Mesendoderm (in vitro differentiated cells): ENCODE measurements around the gene SLC35F1.

Experiments
- DNase-seq: peaks from one replicate; pipeline ENCODE4 v3.0.0; 2013
- H2AK5ac ChIP-seq: 2 replicates; pipeline ENCODE4 v1.6.1; 2013; ENCODE audit warnings: low read length, inconsistent platforms
- H2BK120ac ChIP-seq: 2 replicates; pipeline ENCODE4 v1.6.1; 2013; ENCODE audit warnings: low read depth, mild to moderate bottlenecking, low read length, moderate library complexity, mixed read lengths
- H2BK15ac ChIP-seq: replicated peaks from 2 replicates; pipeline ENCODE4 v1.6.1; 2013; ENCODE audit warnings: low read depth, mild to moderate bottlenecking, moderate library complexity
- H2BK5ac ChIP-seq: 2 replicates; pipeline ENCODE4 v1.6.1; 2013; ENCODE audit warnings: low read length, inconsistent platforms
- H3K18ac ChIP-seq: 2 replicates; pipeline ENCODE4 v1.6.1; 2013; ENCODE audit warnings: mild to moderate bottlenecking, low read length, mixed read lengths
- H3K23ac ChIP-seq: one replicate; pipeline ENCODE4 v1.6.1; 2013; ENCODE audit warnings: low read length
- H3K27ac ChIP-seq: 2 replicates; pipeline ENCODE4 v1.5.1; 2013; ENCODE audit warnings: low read depth, mild to moderate bottlenecking, inconsistent platforms, low read length, moderate library complexity
- H3K27me3 ChIP-seq: 2 replicates; pipeline ENCODE4 v1.6.1; 2013; ENCODE audit warnings: low read length, control low read depth, mild to moderate bottlenecking, inconsistent platforms; ENCODE audit not compliant: insufficient read depth, poor library complexity
- H3K36me3 ChIP-seq: 2 replicates; pipeline ENCODE4 v1.6.1; 2013; ENCODE audit warnings: low read length, inconsistent platforms; ENCODE audit not compliant: control insufficient read depth, insufficient read depth
- H3K4ac ChIP-seq: one replicate; pipeline ENCODE4 v1.6.1; 2013; ENCODE audit warnings: low read depth, mild to moderate bottlenecking, low read length, moderate library complexity
- H3K4me1 ChIP-seq: 2 replicates; pipeline ENCODE4 v1.6.1; 2013; ENCODE audit warnings: low read depth, low read length, inconsistent platforms; ENCODE audit not compliant: control insufficient read depth
- H3K4me2 ChIP-seq: 2 replicates; pipeline ENCODE4 v1.6.1; 2013; ENCODE audit warnings: low read length
- H3K4me3 ChIP-seq: 2 replicates; pipeline ENCODE4 v1.5.1; 2013; ENCODE audit warnings: mild to moderate bottlenecking, low read length
- H3K56ac ChIP-seq: one replicate; pipeline ENCODE4 v1.6.1; 2013; ENCODE audit warnings: low read length
- H3K79me1 ChIP-seq: 2 replicates; pipeline ENCODE4 v1.6.1; 2013; ENCODE audit warnings: low read length, inconsistent platforms
- H3K79me2 ChIP-seq: 2 replicates; pipeline ENCODE4 v1.6.1; 2013; ENCODE audit warnings: mild to moderate bottlenecking, low read length; ENCODE audit not compliant: control insufficient read depth, insufficient read depth
- H3K9ac ChIP-seq: 2 replicates; pipeline ENCODE4 v1.6.1; 2013; ENCODE audit warnings: low read length, inconsistent platforms
- H4K5ac ChIP-seq: one replicate; pipeline ENCODE4 v1.6.1; 2013; ENCODE audit warnings: low read length
- H4K8ac ChIP-seq: one replicate; pipeline ENCODE4 v1.6.1; 2013; ENCODE audit warnings: low read depth, mild to moderate bottlenecking, control low read depth, low read length, moderate library complexity
- WGBS: extraction: QIAGEN DNeasy Blood & Tissue Kit; methylation state at CpG from one replicate; pipeline ENCODE4 v1.1.7; 2013; ENCODE audit warnings: low lambda C conversion rate, missing lambda C conversion rate; ENCODE audit not compliant: insufficient coverage; ENCODE audit errors: extremely low coverage; 5-methylcytosine and 5-hydroxymethylcytosine counted together

The SLC35F1 gene

DNA sequence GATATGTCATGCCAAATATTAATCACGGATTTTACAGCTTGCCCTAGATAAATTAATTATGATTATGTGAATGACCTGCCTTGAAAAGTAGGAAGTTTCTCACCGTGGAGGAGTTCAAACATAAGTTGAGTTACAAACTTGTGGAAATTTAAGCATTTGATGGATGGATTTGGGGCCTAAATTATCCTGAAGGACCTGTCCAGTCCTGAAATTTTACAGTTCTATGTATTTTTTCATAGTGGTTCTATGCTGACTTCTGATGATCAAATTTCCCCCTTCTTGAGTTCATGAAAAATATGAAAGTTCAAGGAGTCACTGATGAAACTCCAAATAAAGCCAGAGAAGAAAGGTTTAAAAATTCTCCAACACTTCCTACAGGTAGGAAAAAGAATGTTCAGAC is 178.6 kb downstream of the SLC35F1 start:
- Histone ChIP-seq H3K79me1 (no peaks in the 10 kb centered on the region), H3K4ac (no peak overlapping the region), H2BK5ac (no peak overlapping the region), H2AK5ac (no peak overlapping the region), H2BK15ac (no peak overlapping the region), H3K4me2 (no peak overlapping the region), H4K5ac (no peak overlapping the region), H3K79me2 (no peaks in the 10 kb centered on the region), H3K56ac (no peak overlapping the region), H3K18ac (no peak overlapping the region), H3K36me3 (no peaks in the 10 kb centered on the region), H2BK120ac (no peak overlapping the region), H3K9ac (no peak overlapping the region), H3K4me1 (no peaks in the 10 kb centered on the region), H3K23ac (no peak overlapping the region), H4K8ac (no peak overlapping the region), H3K4me3 (no peak overlapping the region), H3K27me3 (no peaks in the 10 kb centered on the region), H3K27ac (no peak overlapping the region)
- WGBS: no CpG with 5 or more reads among the region's 2 CpGs
- DNase-seq: no peak

DNA sequence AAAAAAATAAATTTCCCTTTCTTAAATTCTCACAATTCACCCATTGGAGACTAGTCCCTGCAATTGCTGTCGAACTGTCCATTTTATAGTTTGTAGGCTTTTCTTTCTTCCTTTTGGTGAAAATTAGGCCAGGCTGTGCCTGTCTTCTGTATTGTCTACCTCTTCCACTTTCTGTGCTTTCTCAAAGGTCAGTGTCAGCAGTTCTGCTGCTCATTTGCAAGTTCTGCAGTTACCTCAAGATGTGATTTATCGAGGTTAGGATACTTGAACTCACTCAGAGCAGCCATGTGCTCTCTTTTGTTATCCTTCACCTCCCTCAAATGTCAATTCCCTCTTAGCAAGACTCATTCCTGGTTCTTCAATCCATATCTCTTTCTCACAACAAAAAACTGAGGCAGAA is 179.1 kb downstream of the SLC35F1 start:
- no peaks in the 10 kb centered on the region for H3K27me3 ChIP-seq
- no peaks in the 10 kb centered on the region for H3K36me3 ChIP-seq
- H3K4me3 ChIP-seq: no peak overlapping the region
- no peak overlapping the region for H2BK120ac ChIP-seq
- no peak overlapping the region for H3K4ac ChIP-seq
- no peaks in the 10 kb centered on the region for H3K79me1 ChIP-seq
- no peaks in the 10 kb centered on the region for H3K79me2 ChIP-seq
- no peak overlapping the region for H3K18ac ChIP-seq
- H3K56ac ChIP-seq: no peak overlapping the region
- no peak overlapping the region for H3K27ac ChIP-seq
- no CpG with 5 or more reads among the region's 2 CpGs for WGBS
- H3K23ac ChIP-seq: no peak overlapping the region
- no peak overlapping the region for H3K4me2 ChIP-seq
- H3K4me1 ChIP-seq: no peaks in the 10 kb centered on the region
- H4K8ac ChIP-seq: no peak overlapping the region
- no peak overlapping the region for H2BK15ac ChIP-seq
- no peak overlapping the region for H4K5ac ChIP-seq
- no peak overlapping the region for H3K9ac ChIP-seq
- no peak overlapping the region for H2BK5ac ChIP-seq
- DNase-seq: no peak
- H2AK5ac ChIP-seq: no peak overlapping the region

DNA sequence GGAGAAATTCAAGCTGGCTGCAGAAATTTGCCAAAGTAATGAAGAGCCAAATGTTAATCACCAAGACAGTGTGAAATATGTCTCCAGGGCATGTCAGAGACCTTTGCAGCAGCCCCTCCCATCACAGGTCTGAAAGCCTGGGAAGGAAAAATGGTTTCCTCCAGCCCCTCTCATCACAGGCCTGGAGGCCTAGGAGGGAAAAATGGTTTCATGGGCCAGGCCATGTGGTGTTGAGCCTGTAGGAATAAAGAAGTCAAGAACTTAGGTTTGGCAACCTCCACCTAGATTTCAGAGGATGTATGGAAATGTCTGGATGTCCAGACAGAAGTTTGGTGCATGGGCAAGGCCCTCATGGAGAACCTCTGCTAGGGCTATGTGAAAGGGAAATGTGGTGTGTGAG is 185.0 kb downstream of the SLC35F1 start:
- no peaks in the 10 kb centered on the region for H3K79me1 ChIP-seq

DNA sequence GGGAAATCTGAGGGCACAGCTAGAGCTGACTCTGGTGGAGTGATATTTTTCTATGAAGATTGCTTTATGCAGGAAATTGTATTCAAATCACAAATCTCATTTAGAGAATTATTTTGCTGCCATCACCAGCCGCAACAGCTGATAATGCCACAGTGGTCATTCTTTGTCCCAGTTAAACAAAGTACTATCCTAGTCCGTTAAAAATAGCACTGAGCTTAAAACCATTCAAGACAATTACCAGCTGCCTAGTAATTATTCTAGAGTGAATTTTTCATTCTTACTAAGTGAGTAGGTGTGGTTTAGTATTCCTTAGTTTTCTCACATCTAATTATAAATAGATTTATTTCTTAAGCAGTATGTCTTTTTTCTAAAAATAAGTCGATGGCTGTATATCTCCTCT is 190.5 kb downstream of the SLC35F1 start:
- Histone ChIP-seq H3K9ac (no peak overlapping the region), H4K8ac (no peak overlapping the region), H3K56ac (no peak overlapping the region), H2BK5ac (no peak overlapping the region), H3K27ac (no peak overlapping the region), H2BK120ac (no peak overlapping the region), H3K79me1 (no peaks in the 10 kb centered on the region), H3K23ac (no peak overlapping the region), H3K79me2 (no peaks in the 10 kb centered on the region), H2BK15ac (no peak overlapping the region), H3K18ac (no peak overlapping the region), H3K4me1 (no peaks in the 10 kb centered on the region), H4K5ac (no peak overlapping the region), H3K27me3 (no peaks in the 10 kb centered on the region), H3K4me2 (no peak overlapping the region), H3K4me3 (no peak overlapping the region), H3K36me3 (no peaks in the 10 kb centered on the region), H3K4ac (no peak overlapping the region), H2AK5ac (no peak overlapping the region)
- WGBS: no CpG with 5 or more reads among the region's 3 CpGs
- no peak for DNase-seq

More for the DNA sequence above, 185.0 kb downstream of the SLC35F1 start:
- Histone ChIP-seq H3K56ac (no peak overlapping the region), H3K9ac (no peak overlapping the region), H3K23ac (no peak overlapping the region), H3K4ac (no peak overlapping the region), H3K4me1 (no peaks in the 10 kb centered on the region), H4K8ac (no peak overlapping the region), H2BK5ac (no peak overlapping the region), H2BK120ac (no peak overlapping the region), H3K4me2 (no peak overlapping the region), H3K18ac (no peak overlapping the region), H3K27me3 (no peaks in the 10 kb centered on the region), H4K5ac (no peak overlapping the region), H3K79me2 (no peaks in the 10 kb centered on the region), H3K27ac (no peak overlapping the region), H2BK15ac (no peak overlapping the region), H2AK5ac (no peak overlapping the region), H3K4me3 (no peak overlapping the region), H3K36me3 (no peaks in the 10 kb centered on the region)
- DNase-seq: no peak

DNA sequence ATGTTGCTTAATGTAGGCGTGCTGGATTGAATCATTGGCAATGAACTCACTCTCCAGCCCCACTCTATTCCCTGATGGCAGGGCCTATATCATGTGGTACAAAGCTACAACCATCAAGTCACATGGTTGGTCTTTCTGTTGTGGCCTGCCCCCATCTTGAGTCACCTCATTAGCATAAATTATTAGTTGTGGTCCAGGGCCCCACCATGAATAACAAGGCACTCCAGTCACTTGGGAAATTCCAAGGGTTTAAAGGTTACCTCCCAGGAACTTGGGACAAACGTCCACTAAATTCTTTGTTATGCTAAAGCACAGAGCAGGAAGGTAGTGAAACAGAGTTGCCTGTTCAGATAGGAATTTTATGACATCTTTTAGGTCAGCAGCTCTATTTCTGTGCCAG is 193.7 kb downstream of the SLC35F1 start:
- Histone ChIP-seq H3K27me3 (no peaks in the 10 kb centered on the region), H3K79me1 (no peaks in the 10 kb centered on the region), H2BK5ac (no peak overlapping the region), H3K79me2 (no peaks in the 10 kb centered on the region), H3K4me1 (no peaks in the 10 kb centered on the region), H3K27ac (no peak overlapping the region), H3K23ac (no peak overlapping the region), H3K4me3 (no peak overlapping the region), H3K18ac (no peak overlapping the region), H2BK15ac (no peak overlapping the region), H3K4me2 (no peak overlapping the region), H4K8ac (no peak overlapping the region), H3K36me3 (no peaks in the 10 kb centered on the region), H4K5ac (no peak overlapping the region), H3K9ac (no peak overlapping the region), H3K56ac (no peak overlapping the region), H2AK5ac (no peak overlapping the region), H2BK120ac (no peak overlapping the region), H3K4ac (no peak overlapping the region)
- no CpG with 5 or more reads among the region's 2 CpGs for WGBS
- DNase-seq: peak; percentile 41

DNA sequence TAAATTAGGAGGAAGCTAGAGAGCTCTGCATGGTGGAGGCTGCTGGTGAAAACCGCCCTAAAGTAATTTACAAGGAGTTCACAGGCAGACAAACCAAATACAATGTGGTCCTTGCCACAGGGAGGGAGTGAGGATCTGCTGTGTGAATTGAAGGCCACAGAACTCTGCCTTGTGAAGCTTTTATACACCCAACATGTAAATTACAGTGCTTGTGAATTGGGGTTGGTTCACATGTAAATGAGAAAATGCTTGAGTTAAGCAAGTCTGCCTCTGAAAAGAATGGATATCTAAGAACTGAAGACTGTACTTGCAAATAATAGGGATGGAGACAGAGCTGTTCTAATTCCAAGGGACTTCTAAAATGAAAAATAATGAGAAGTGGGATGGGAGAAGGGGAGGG is 194.2 kb downstream of the SLC35F1 start:
- Histone ChIP-seq H3K56ac (no peak overlapping the region), H4K5ac (no peak overlapping the region), H2BK15ac (no peak overlapping the region), H3K23ac (no peak overlapping the region), H3K4me3 (no peak overlapping the region), H3K4me1 (no peaks in the 10 kb centered on the region), H2BK5ac (no peak overlapping the region), H3K79me1 (no peaks in the 10 kb centered on the region), H3K4me2 (no peak overlapping the region), H3K4ac (no peak overlapping the region), H3K18ac (no peak overlapping the region), H2AK5ac (no peak overlapping the region), H3K27ac (no peak overlapping the region), H3K79me2 (no peaks in the 10 kb centered on the region), H3K27me3 (no peaks in the 10 kb centered on the region), H3K36me3 (no peaks in the 10 kb centered on the region), H4K8ac (no peak overlapping the region), H2BK120ac (no peak overlapping the region), H3K9ac (no peak overlapping the region)
- DNase-seq: no peak
- WGBS: no CpG with 5 or more reads among the region's 1 CpG
